Neutrophil (primary cell): ENCODE results near the gene ASB7.

ENCODE experiments used
- H3K27ac ChIP-seq: fragments of 200-600 bp; sonication (generic); 2 replicates; pipeline ENCODE4 v1.5.1; 2016; ENCODE audit warnings: mild to moderate bottlenecking, moderate library complexity
- H3K27me3 ChIP-seq: fragments of 200-600 bp; sonication (generic); 2 replicates; pipeline ENCODE4 v1.6.0; 2016; ENCODE audit warnings: mild to moderate bottlenecking
- H3K36me3 ChIP-seq: fragments of 200-600 bp; sonication (generic); 2 replicates; pipeline ENCODE4 v1.5.1; 2017
- H3K4me1 ChIP-seq, 2 experiments: fragments of 200-600 bp in 1 of 2; sonication (generic) in 1 of 2; 1 replicate in 1 of 2; 2 replicates in 1 of 2; pipeline versions ENCODE4 v1.5.1 to v1.6.1; 2013 to 2016; ENCODE audit warnings: low read depth in 1 of 2, low read length in 1 of 2, mild to moderate bottlenecking in 1 of 2, moderate library complexity in 1 of 2; ENCODE audit not compliant: control insufficient read depth in 1 of 2, insufficient read depth in 1 of 2
- H3K4me3 ChIP-seq, 2 experiments: fragments of 200-600 bp in 1 of 2; sonication (generic) in 1 of 2; 1 replicate in 1 of 2; 2 replicates in 1 of 2; pipeline ENCODE4 v1.5.1; 2013 to 2016; ENCODE audit warnings: low read depth in 1 of 2, low read length in 1 of 2, mild to moderate bottlenecking in 1 of 2, moderate library complexity in 1 of 2
- H3K9me3 ChIP-seq: fragments of 200-600 bp; sonication (generic); 2 replicates; pipeline ENCODE4 v1.5.1; 2016
- CTCF ChIP-seq: fragments of 200-600 bp; sonication (generic); IDR thresholded peaks from 2 replicates; pipeline ENCODE4 v1.5.1; 2016; ENCODE audit warnings: antibody characterized with exemption

The ASB7 gene

GRCh38 chr15:100598655-100599054 lies 3.7 kb upstream of the ASB7 start:
- Histone ChIP-seq H3K27ac (no peak overlapping the region), H3K9me3 (no peaks in the 10 kb centered on the region), H3K36me3 (no peaks in the 10 kb centered on the region), H3K4me1 (peaks cover 26 to 30% of the 10 kb centered on the region in 2 experiments), H3K27me3 (no peaks in the 10 kb centered on the region), H3K4me3 (no peak overlapping the region)
- TF ChIP-seq CTCF: no peak

- peak overlapping the region; percentile 97 for H3K27ac ChIP-seq
- H3K9me3 ChIP-seq: no peaks in the 10 kb centered on the region
- peaks cover 15% of the 10 kb centered on the region for H3K36me3 ChIP-seq
- H3K4me1 ChIP-seq: peaks cover 39 to 47% of the 10 kb centered on the region in 2 experiments
- no peaks in the 10 kb centered on the region for H3K27me3 ChIP-seq
- no peak for TF ChIP-seq CTCF
- peak overlapping the region; percentile 89 to 100 for H3K4me3 ChIP-seq
Measured at GRCh38 chr15:100601163-100601562, 1.2 kb upstream of the ASB7 start.

GRCh38 chr15:100601617-100602063 lies 749 bp upstream of the ASB7 start:
- Histone ChIP-seq H3K9me3 (no peaks in the 10 kb centered on the region), H3K36me3 (peaks cover 20% of the 10 kb centered on the region), H3K27ac (peak overlapping the region; percentile 97), H3K4me1 (peaks cover 38 to 47% of the 10 kb centered on the region in 2 experiments), H3K27me3 (no peaks in the 10 kb centered on the region), H3K4me3 (peak overlapping the region; percentile 89 to 100)
- TF ChIP-seq CTCF: no peak

GRCh38 chr15:100602823-100603393 lies 519 bp downstream of the ASB7 start:
- Histone ChIP-seq H3K27ac (peak overlapping the region; percentile 97), H3K9me3 (no peaks in the 10 kb centered on the region), H3K27me3 (no peaks in the 10 kb centered on the region), H3K4me3 (peak overlapping the region; percentile 89 to 100), H3K36me3 (peaks cover 26% of the 10 kb centered on the region), H3K4me1 (peaks cover 31 to 47% of the 10 kb centered on the region in 2 experiments)
- TF ChIP-seq CTCF: no peak

GRCh38 chr15:100612539-100612938 lies 10.2 kb downstream of the ASB7 start:
- no peak for TF ChIP-seq CTCF
- Histone ChIP-seq H3K4me3 (peak overlapping the region in 1 of 2 experiments; percentile 4), H3K9me3 (no peaks in the 10 kb centered on the region), H3K27ac (peak overlapping the region; percentile 74), H3K4me1 (peaks cover 26 to 29% of the 10 kb centered on the region in 2 experiments), H3K36me3 (peaks cover 33% of the 10 kb centered on the region), H3K27me3 (no peaks in the 10 kb centered on the region)
